ENCODE measurements around the gene MTA1.
A peak's percentile ranks its signal among the peaks of the same experiment; 100 is the strongest.

The MTA1 gene

GRCh38 chr14:105387530-105387922 is 32.1 kb upstream of the MTA1 start:
- no peak for DNase-seq

- no peak for DNase-seq
Observed at GRCh38 chr14:105388110-105388951, 31.3 kb upstream of the MTA1 start.

DNA sequence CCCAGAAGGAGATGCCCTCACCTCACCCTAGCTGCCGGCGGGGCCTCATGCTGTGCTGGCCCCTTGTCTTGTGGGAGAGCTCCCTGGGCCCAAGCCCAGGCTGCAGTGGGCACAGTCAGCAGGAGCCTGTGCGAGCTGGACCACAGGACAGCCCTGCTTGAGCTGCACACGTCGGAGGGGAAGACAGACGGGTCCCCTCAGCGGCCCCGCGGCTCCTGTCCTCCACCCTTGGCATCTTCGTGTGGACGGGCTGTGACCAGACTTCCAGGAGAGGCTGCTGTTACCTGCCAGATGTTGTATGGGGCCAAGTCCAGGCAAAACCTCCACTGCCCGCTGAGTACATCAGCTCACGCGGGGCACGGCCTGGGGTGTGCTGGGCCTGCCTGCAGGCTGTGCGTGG is 30.7 kb upstream of the MTA1 start:
- DNase-seq, result no peak

DNA sequence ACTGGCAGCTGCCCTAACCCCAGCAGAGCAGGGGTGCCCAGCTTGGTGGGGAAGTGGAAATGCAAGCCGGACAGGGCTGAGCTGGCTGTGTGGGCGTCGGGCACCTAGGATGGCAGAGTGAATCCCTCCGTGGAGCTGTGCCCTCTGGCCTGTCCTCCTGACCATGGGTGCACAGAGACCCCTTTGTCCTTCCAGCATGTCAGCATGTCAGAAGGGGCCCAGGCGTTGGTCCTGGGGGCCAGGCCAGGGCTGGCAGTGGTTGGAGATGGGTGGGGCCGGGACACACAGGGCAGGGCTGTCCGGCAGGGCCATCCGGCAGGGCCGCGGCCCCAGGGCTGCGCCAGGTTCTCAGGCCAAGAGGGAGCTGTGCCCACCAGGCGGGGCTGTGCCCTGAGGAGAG is 30.1 kb upstream of the MTA1 start:
- DNase-seq, result no peak

GRCh38 chr14:105389976-105390848 is 29.4 kb upstream of the MTA1 start:
- no peak for DNase-seq

GRCh38 chr14:105390849-105391500 is 28.7 kb upstream of the MTA1 start:
- DNase-seq, result no peak

GRCh38 chr14:105391541-105391940 is 28.1 kb upstream of the MTA1 start:
- no peak for DNase-seq

GRCh38 chr14:105392131-105393090 is 27.2 kb upstream of the MTA1 start:
- no peak for DNase-seq

DNA sequence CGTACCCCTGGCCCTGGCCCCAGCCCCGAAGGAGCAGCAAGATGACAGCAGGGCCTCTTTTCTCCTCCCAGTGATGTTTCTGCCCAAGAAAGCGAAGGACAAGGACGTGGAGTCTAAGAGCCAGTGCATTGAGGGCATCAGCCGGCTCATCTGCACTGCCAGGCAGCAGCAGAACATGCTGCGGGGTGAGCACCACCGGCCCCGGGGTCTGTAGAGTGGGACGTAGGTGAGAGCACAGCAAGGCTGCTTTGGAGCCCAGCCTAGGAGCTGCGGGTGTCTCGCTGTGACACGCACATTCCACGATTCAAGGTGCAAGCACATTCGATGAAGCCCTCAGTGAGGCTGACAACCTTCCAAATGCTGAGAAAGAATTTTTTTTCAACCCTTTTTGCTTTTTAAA is 26.5 kb upstream of the MTA1 start:
- no peak for DNase-seq

- no peak for DNase-seq
Observed at GRCh38 chr14:105394714-105395537, 24.7 kb upstream of the MTA1 start.

DNA sequence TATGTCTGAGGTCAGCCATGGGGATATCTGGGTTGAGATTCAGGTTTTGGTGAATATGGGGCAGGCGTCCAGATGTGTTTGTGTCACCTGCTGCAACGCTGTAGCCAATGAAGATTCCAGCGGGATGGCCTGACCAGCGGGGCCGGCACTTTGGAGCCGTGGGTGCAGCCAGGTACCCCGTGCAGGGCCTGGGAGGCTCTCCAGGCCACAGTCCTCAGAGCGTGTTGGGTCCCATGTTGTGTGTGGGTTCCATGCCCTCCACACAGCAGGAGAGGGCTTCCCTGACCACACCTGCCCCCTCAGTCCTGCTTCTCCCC is 24.1 kb upstream of the MTA1 start:
- DNase-seq, result no peak

DNA sequence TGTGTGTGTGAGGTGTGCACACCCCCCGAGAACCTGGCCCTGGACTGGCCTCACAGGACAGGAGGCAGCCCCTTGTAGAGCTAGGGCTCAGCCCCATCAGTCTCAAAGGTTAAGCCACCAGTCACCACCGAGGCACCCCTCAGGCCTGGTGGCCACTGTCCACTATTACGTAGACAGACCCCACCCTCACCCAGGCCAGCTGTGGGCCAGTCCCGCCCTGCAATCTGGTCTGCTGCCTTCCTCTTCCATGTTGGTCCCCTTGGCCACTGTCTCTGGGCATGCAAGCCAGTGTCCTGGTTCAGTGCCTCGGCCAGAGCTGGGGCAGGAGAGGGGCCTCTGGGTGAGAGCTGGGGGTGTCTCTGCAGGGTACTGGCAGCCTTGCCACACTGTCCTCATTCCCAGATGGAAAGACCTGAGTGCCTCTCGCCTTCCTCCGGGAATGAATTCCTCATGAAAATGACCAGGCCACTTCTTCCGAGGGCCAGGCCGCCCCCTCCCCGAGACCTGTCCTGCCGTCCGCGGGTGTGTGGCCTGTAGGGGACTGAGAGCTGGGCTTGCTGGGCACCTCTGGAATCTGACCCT is 22.2 kb upstream of the MTA1 start:
- no peak for DNase-seq

- peak; percentile 81 for DNase-seq
Observed at GRCh38 chr14:105398044-105398725, 21.4 kb upstream of the MTA1 start, which contains the start of gene TEX22. TEX22 (plus strand) TSS chr14:105398538; CDS start chr14:105399341, 803 bp downstream.

DNA sequence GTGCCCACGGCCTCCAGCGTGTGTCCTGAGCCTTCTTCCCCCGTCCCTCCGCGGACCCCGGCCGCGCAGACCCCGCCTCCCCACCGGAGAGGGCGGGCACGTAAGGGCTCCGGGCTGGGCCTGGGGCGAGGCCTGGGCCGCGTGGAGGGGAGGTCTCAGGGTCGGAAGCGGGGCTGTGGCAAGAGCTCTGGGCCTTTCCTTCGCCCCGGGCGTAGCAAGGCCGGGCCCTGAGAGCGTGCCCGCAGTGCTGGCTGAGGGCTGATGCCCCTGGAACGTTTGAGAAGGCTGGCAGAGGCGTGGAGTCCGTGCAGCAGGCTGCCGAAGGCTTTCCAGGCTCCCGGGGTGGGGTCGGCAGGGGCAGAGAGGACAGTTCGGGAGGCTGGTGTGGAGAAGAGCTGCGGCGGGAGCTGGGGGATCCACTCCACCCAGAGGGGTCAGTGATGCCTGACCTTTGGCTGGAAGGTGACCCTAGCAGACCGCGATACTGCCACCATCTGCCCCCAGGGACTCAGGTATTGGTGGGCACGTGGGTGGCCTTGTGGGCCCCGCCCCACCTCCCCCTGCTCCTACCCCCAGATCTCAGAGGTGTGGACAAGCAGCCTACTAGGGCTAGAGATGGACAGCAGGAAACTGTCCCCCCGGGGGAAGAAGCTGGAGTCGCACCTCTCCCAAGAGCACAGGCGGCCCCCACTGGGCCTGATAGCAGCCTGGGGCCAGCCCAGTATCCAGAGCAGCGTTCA is 20.7 kb upstream of the MTA1 start:
- peak; percentile 20 for DNase-seq

DNA sequence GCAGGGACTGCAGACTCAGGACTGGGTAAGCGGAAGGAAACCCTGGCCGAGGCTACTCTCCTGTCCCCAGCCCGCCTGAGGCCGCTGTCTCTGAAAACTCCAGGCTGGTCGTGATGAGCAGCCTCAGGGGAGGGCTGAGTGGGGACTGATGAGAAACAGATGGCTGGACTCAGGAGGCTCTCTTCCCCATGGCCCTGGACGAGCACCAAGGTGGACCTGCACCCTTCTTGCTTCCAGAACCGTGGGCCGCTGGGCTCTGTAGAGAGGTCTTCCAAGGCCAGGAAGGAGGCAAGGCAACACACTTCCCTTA is 20.2 kb upstream of the MTA1 start:
- no peak for DNase-seq

- no peak for DNase-seq
Observed at GRCh38 chr14:105400016-105400415, 19.6 kb upstream of the MTA1 start.

DNA sequence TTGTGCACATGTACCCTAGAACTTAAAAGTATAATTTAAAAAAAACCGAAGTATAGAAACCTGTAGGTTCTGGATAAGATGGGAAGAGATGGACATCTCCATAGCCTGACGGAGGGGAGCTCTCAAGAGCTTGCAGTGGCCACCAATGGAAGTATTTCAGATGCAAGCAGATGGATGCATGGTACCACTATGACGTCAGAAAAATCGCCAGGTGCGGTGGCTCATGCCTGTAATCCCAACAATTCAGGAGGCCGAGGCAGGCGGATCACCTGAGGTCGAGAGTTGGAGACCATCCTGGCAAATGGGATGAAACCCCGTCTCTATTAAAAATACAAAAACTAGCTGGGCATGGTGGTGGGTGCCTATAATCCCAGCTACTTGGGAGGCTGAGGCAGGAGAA is 17.9 kb upstream of the MTA1 start:
- DNase-seq, result no peak

DNA sequence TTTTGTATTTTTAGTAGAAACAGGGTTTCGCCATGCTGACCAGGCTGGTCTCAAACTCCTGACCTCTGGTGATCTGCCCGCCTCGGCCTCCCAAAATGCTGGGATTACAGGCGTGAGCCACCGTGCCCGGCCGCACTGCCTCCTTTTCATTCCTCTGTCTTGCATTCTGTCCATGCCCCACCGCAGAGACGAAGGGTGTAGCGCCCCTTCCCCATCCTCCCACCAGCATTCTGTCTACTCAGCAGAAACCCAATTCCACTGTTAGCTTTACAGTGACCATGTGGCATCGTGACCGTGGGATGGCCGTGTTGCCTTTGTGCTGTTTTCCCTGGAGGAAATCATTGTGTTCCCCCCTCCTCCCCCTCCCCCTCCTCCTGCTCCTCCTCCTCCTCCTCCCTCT is 11.0 kb upstream of the MTA1 start:
- DNase-seq, result no peak

GRCh38 chr14:105409364-105409763 is 10.3 kb upstream of the MTA1 start:
- DNase-seq, result no peak

DNA sequence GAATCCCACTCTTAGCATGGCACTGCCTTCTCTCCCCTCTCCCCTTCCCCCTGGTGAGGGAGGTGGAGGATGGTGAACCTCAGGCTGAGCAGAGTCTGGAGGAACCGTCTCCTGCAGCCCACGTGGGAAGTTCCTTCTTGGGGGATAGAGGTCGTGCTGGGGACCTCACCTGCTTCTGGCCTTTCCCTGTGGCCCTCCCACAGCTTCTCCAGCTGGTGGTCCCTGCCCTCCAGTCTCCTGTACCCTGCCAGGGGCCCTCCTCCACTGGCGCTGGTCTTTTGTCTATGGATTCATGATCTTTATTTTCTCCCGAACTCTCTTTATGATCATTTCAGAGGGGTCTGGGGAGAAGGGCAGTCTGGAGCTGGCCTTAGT is 9.0 kb upstream of the MTA1 start:
- DNase-seq, result no peak
